Spinal cord (tissue), 10 donors: ENCODE data around the gene TMOD1. TPM values are rescaled to one million over a fixed set of nuclear protein-coding genes. Genes with fewer than 3 reads are reported as not detected.

Source experiments
- DNase-seq, 6 donors: peaks; one replicate each; pipeline versions ENCODE4 v3.0.0 to v3.0.0-alpha.2; 2013 to 2015; ENCODE audit warnings: low spot score in 6 of 6, low read depth in 4 of 6
- H3K27ac ChIP-seq: one replicate; pipeline ENCODE4 v1.5.1; 2013; ENCODE audit warnings: low read depth, low read length, control low read depth
- H3K27me3 ChIP-seq: one replicate; pipeline ENCODE4 v1.6.1; 2013; ENCODE audit warnings: low read length; ENCODE audit not compliant: control insufficient read depth, insufficient read depth
- H3K36me3 ChIP-seq: one replicate; pipeline ENCODE4 v1.6.1; 2013; ENCODE audit warnings: low read length; ENCODE audit not compliant: control insufficient read depth, insufficient read depth
- H3K4me1 ChIP-seq: one replicate; pipeline ENCODE4 v1.6.1; 2013; ENCODE audit warnings: low read length; ENCODE audit not compliant: control insufficient read depth, insufficient read depth
- H3K4me3 ChIP-seq: one replicate; pipeline ENCODE4 v1.5.1; 2013; ENCODE audit warnings: low read depth, low read length, control low read depth
- H3K9me3 ChIP-seq: one replicate; pipeline ENCODE4 v1.6.1; 2013; ENCODE audit warnings: low read length; ENCODE audit not compliant: control insufficient read depth, insufficient read depth
- WGBS: methylation state at CpG from one replicate; pipeline ENCODE4 v1.1.5; 2013; ENCODE audit warnings: missing lambda C conversion rate; ENCODE audit not compliant: insufficient coverage; 5-methylcytosine and 5-hydroxymethylcytosine counted together
- polyA plus RNA-seq, 2 donors: library from polyadenylated mRNA; unstranded; fragments of 120-200 nt; gene quantifications; one replicate each; pipeline ENCODE4 v1.2.1, GENCODE V29; 2013; ENCODE audit not compliant: insufficient read length in 2 of 2
- total RNA-seq, 2 donors: library from RNA; depleted of rRNA in 1 of 2; stranded (reverse); fragments of 120-200 nt in 1 of 2; fragments of >200 nt in 1 of 2; gene quantifications; one replicate each; pipeline versions ENCODE4 v1.2.3 to v1.2.4, GENCODE V29; 2013 to 2014
- donor health status: healthy.

Gene TMOD1
- total and polyA plus RNA-seq, 4 donors = 27.3 to 104 (median 57.4) TPM

GRCh38 chr9:97561501-97561900, 60.0 kb downstream of the TMOD1 start:
- peaks cover 23% of the 10 kb centered on the region for H3K4me1 ChIP-seq
- H3K27me3 ChIP-seq = peaks cover 2% of the 10 kb centered on the region
- H3K9me3 ChIP-seq = no peaks in the 10 kb centered on the region
- no peak for DNase-seq
- H3K36me3 ChIP-seq = no peaks in the 10 kb centered on the region
- no peak overlapping the region for H3K27ac ChIP-seq
- H3K4me3 ChIP-seq = no peak overlapping the region
- WGBS = 88% methylated on average over 3 of the region's 3 CpGs

DNA sequence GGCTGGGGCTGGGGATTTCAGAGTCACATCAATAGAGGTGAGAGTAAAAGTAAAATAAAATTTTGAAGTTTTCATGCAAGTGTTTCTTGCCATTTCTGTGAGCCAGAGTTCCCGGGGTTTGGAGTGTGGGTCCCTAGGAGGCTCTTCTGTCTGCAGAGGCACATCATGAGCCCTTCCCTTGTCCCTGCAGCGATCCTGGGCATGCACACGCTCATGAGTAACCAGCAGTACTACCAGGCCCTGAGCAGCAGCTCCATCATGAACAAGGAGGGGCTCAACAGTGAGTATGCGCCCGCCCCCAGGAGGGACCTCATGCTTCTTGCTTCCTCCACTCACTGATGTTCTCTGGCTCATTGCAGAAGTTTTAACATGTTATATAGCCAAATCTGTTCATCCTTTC, 61.1 kb downstream of the TMOD1 start:
- 86% methylated on average over 3 of the region's 5 CpGs for WGBS
- Histone ChIP-seq H3K27ac (no peak overlapping the region), H3K36me3 (no peaks in the 10 kb centered on the region), H3K4me1 (peaks cover 16% of the 10 kb centered on the region), H3K27me3 (peaks cover 2% of the 10 kb centered on the region), H3K9me3 (no peaks in the 10 kb centered on the region), H3K4me3 (no peak overlapping the region)
- DNase-seq = no peak

DNA sequence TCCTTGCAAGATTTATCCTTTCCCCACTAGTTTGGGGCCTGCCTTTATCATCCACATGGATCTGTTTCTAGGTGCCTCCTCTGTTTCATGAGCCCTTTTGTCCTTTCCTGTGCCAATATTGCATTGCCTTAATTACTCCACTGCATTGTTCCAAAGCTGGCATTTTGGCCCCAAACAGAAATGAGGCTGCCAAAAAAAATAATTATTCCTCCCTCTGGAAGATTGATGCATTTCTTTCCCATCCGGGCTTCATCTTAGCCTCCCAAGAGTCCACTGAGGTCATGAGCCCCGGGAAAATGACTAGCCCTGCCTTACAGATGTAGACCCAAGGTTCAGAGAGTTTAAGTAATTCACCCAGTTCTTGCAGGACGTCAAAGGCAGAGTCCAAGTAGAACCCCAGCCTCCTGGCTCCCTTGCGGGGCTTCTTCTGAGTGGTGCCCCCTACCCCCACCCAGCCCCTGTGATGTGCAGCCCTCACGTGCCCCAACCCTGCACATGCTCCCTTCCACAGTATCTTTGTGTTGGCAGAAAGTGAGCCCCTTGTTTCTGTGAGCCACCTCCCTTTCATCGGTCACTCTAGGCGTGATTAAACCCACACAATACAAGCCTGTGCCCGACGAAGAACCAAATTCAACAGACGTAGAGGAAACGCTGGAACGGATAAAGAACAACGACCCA, 62.1 kb downstream of the TMOD1 start:
- peak in 2 of 6 donors; percentile 66 to 74 for DNase-seq
- Histone ChIP-seq H3K4me1 (peaks cover 15% of the 10 kb centered on the region), H3K9me3 (no peaks in the 10 kb centered on the region), H3K27ac (no peak overlapping the region), H3K27me3 (peaks cover 2% of the 10 kb centered on the region), H3K4me3 (no peak overlapping the region), H3K36me3 (no peaks in the 10 kb centered on the region)
- WGBS = 51% methylated on average over 7 of the region's 13 CpGs

- no peaks in the 10 kb centered on the region for H3K9me3 ChIP-seq
- peaks cover 2% of the 10 kb centered on the region for H3K27me3 ChIP-seq
- 43% methylated on average over 12 of the region's 14 CpGs for WGBS
- H3K36me3 ChIP-seq = no peaks in the 10 kb centered on the region
- H3K4me1 ChIP-seq = peaks cover 15% of the 10 kb centered on the region
- peak in 2 of 6 donors; percentile 60 for DNase-seq
- H3K27ac ChIP-seq = no peak overlapping the region
- H3K4me3 ChIP-seq = no peak overlapping the region
Observed at GRCh38 chr9:97564291-97565175, 63.1 kb downstream of the TMOD1 start.

DNA sequence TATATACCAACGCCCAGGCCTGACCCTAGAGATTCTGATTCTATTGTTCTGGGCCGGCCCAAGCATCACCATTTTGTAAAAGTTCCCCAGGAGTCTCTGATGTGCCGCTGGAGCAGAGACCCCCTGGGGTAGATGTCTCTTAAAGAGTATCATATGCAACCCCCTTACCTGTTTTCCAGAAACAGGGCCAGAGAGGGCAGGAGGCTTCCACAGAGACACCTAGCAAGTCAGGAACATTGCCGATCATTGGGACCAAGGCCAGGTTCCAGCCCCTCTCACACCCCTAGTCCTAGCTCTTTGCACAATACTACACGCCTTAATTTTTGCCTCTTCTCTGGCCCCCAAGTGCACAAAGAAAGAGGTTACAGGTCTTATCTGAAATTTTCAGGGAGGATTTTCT, 63.8 kb downstream of the TMOD1 start:
- Histone ChIP-seq H3K4me1 (peaks cover 15% of the 10 kb centered on the region), H3K27ac (no peak overlapping the region), H3K4me3 (no peak overlapping the region), H3K27me3 (peaks cover 2% of the 10 kb centered on the region), H3K36me3 (no peaks in the 10 kb centered on the region), H3K9me3 (no peaks in the 10 kb centered on the region)
- no CpG with 5 or more reads among the region's 5 CpGs for WGBS
- no peak for DNase-seq

DNA sequence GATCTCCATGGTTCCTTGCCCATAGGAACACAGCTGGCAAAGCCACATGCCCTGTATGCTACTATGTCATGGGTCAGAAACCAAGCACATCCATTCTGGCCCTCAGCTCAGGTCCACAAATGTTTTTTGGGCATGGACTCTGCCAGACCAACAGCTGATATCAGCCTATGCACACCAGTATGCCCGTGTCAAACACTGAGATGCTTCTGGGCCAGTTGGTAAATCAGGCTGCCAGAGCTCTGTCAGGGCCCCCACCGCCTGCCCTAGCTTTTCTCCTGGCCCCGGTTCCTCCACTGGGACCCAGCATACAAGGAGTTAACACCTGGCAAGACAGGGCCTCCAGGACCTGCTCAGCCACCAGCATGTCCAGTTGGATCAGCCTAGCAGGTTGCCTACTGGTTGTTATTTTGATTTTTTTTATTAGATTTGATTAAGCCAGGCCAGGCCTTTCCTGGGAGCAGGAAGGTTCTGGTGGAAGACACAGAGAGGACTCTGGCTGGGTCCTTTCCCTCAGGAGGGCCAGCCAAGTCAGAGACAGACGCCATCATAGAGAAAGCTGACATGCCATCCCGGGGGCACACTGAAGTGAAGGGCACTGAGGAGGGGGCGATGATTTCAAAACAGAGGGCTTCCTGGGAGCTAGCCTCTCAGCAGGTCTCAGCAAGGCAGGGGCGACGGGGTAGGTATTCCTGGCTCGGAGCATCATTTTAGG, 65.9 kb downstream of the TMOD1 start:
- no peak for DNase-seq
- peaks cover 2% of the 10 kb centered on the region for H3K27me3 ChIP-seq
- H3K9me3 ChIP-seq = no peaks in the 10 kb centered on the region
- H3K27ac ChIP-seq = no peak overlapping the region
- peaks cover 3% of the 10 kb centered on the region for H3K36me3 ChIP-seq
- WGBS = 81% methylated on average over 9 of the region's 9 CpGs
- H3K4me3 ChIP-seq = no peak overlapping the region
- H3K4me1 ChIP-seq = peaks cover 22% of the 10 kb centered on the region

- Histone ChIP-seq H3K36me3 (peaks cover 5% of the 10 kb centered on the region), H3K4me1 (peaks cover 20% of the 10 kb centered on the region), H3K4me3 (no peak overlapping the region), H3K9me3 (no peaks in the 10 kb centered on the region), H3K27me3 (peaks cover 2% of the 10 kb centered on the region), H3K27ac (no peak overlapping the region)
- DNase-seq = no peak
- WGBS = 76% methylated on average over 4 of the region's 4 CpGs
Observed at GRCh38 chr9:97567894-97568202, 66.4 kb downstream of the TMOD1 start.

DNA sequence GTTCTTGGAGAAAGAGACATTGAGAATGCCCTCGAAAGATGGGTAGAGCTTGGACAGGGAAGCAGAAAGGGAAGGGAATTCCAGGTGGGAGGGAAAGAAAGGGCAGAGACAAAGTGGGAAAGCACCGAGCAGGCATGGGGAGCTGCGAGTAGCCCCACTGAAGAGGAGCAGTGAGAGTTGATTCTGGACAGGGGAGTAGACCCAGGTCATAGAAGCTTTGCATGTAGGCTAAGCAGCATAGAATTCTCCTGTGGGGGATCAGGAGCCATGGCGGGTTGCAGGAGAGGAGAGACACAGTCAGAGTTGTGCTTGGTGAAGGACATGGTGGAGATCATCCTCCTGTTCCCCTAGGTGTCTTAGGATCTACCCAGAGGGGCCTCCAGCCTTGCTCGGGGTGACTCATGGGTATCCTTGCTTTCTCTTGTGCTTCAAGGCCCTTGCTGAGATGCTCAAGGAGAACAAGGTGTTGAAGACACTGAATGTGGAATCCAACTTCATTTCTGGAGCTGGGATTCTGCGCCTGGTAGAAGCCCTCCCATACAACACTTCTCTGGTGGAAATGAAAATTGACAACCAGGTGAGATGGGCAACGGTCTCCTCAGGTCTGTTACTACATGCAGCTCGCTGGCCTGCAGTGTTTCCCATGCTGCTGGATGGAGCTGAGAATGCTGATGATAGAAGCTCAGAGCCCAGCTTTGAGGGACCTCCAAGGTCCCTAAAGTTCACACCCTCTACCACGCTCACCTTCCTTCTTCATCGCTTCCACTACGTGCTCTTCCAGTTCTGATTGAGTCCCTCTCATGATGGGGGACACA, 67.2 kb downstream of the TMOD1 start:
- WGBS = 96% methylated on average over 10 of the region's 11 CpGs
- DNase-seq = no peak
- Histone ChIP-seq H3K27me3 (peaks cover 2% of the 10 kb centered on the region), H3K4me1 (peaks cover 16% of the 10 kb centered on the region), H3K36me3 (peaks cover 8% of the 10 kb centered on the region), H3K9me3 (no peaks in the 10 kb centered on the region), H3K27ac (no peak overlapping the region), H3K4me3 (no peak overlapping the region)

GRCh38 chr9:97570899-97571298, 69.4 kb downstream of the TMOD1 start:
- Histone ChIP-seq H3K27ac (no peak overlapping the region), H3K4me1 (peaks cover 8% of the 10 kb centered on the region), H3K36me3 (peaks cover 8% of the 10 kb centered on the region), H3K27me3 (no peaks in the 10 kb centered on the region), H3K9me3 (no peaks in the 10 kb centered on the region), H3K4me3 (no peak overlapping the region)
- DNase-seq = peak in 2 of 6 donors; percentile 50 to 78
- 44% methylated on average over 6 of the region's 6 CpGs for WGBS
